Measurements from ENCODE around the gene DEK.

GRCh38 chr6:18234564-18234963, 29.8 kb downstream of the DEK start:
- TF ChIP-seq, protein P1, sequence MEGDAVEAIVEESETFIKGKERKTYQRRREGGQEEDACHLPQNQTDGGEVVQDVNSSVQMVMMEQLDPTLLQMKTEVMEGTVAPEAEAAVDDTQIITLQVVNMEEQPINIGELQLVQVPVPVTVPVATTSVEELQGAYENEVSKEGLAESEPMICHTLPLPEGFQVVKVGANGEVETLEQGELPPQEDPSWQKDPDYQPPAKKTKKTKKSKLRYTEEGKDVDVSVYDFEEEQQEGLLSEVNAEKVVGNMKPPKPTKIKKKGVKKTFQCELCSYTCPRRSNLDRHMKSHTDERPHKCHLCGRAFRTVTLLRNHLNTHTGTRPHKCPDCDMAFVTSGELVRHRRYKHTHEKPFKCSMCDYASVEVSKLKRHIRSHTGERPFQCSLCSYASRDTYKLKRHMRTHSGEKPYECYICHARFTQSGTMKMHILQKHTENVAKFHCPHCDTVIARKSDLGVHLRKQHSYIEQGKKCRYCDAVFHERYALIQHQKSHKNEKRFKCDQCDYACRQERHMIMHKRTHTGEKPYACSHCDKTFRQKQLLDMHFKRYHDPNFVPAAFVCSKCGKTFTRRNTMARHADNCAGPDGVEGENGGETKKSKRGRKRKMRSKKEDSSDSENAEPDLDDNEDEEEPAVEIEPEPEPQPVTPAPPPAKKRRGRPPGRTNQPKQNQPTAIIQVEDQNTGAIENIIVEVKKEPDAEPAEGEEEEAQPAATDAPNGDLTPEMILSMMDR (IDR thresholded peaks at IDR 0.05 in 2 of 3, conservative IDR thresholded peaks at IDR 0.05 in 1 of 3; ENCODE audit: borderline replicate concordance in 1 of 3, insufficient read depth in 1 of 3, low read depth in 2 of 3, low read length in 2 of 3): no peak
- TF ChIP-seq EZH2phosphoT487 (IDR thresholded peaks at IDR 0.05; ENCODE audit: borderline replicate concordance) (no peak), CEBPB (IDR thresholded peaks at IDR 0.05; ENCODE audit: low read depth) (no peak)

Data from HCT116 (cell line).